ENCODE measurements around the gene SSTR5.

The SSTR5 gene

DNA sequence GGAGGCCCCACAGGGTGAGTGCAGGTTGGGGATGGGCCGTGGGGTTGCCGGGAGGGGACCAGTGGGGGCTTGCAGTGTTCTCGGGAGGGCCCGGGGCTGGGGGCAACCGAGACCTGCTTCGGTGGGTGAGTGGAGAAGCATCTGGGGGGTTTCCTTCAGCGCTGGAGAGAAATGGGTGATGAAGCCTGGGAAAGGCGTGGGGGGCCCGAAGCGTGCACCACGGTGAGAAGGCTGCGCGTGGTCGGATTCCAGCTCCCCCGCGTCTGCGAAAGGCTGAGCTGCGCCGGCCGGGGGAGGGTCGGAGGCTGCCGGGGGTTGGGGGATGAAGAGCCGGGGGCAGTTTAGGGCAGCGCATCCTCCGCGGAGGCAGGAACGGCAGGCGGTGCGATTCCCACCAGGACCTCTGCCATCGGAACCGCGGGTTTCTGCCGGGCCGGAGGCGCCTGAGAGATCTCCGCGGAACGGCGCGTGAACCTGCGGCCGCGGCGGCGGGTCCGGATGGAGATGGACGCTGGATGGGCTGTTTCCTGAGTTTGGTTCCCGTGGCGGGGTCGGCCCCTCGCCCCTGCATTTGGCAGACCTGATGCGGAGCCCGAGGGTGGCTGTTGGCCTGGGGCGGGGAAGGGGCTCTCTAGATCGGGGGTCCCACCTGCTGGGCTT is 6.9 kb upstream of the SSTR5 start:
- H3K27ac ChIP-seq, result no peak overlapping the region
- TF ChIP-seq, protein P1, sequence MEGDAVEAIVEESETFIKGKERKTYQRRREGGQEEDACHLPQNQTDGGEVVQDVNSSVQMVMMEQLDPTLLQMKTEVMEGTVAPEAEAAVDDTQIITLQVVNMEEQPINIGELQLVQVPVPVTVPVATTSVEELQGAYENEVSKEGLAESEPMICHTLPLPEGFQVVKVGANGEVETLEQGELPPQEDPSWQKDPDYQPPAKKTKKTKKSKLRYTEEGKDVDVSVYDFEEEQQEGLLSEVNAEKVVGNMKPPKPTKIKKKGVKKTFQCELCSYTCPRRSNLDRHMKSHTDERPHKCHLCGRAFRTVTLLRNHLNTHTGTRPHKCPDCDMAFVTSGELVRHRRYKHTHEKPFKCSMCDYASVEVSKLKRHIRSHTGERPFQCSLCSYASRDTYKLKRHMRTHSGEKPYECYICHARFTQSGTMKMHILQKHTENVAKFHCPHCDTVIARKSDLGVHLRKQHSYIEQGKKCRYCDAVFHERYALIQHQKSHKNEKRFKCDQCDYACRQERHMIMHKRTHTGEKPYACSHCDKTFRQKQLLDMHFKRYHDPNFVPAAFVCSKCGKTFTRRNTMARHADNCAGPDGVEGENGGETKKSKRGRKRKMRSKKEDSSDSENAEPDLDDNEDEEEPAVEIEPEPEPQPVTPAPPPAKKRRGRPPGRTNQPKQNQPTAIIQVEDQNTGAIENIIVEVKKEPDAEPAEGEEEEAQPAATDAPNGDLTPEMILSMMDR (conservative IDR thresholded peaks at IDR 0.05), result no peak

DNA sequence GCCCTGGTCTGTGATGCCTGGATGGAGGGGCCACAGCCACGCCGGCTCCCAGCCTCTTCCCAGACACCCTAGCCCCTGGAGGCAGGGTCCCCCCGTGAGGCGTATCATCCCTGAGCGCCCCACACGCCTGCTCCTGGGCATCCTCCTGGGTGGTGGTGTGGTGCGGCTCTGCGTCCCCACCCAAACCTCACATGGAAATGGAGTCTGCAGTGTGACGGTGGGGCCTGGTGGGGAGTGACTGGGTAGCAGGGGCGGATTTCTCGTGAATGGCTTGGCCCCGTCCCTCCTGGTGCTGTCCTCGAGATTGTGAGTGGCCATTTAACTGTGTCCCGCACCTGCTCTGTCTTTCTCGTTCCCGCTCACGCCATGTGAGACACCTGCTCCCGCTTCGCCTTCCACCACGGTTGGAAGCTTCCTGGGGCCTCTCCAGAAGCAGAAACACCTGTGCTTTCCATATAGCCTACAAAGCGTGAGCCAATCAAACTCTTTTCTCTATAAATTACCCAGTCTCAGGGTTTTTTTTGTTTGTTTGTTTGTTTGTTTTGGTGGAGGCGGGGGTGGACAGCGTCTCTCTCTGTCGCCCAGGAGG is 5.9 kb upstream of the SSTR5 start:
- peak overlapping the region; percentile 46; the same call in 1 of the 2 replicates for H3K27ac ChIP-seq
- TF ChIP-seq, protein P1 (conservative IDR thresholded peaks at IDR 0.05), result no peak

DNA sequence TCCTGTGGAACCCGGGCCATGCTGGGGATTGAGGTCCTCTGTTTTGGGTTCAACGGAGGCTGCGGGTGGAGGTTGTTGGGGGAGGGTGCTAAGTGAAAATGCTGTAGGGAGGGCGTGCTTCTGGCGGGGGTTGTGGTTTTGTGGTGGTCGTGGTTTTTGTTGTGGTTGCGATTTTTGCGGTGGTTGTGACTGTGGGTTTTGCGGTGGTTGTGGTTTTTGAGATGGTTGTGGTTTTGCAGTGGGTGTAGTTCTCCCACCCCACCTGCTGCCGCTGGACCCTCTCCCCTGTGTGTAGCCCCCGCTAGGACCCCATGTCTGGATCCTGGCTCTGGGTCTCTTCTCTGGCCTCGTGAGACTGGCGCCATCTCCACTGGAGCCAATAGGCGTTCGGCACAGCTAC is 4.9 kb upstream of the SSTR5 start:
- peak overlapping the region; percentile 46; the same call in 1 of the 2 replicates for H3K27ac ChIP-seq
- TF ChIP-seq, protein P1 (conservative IDR thresholded peaks at IDR 0.05), result no peak

DNA sequence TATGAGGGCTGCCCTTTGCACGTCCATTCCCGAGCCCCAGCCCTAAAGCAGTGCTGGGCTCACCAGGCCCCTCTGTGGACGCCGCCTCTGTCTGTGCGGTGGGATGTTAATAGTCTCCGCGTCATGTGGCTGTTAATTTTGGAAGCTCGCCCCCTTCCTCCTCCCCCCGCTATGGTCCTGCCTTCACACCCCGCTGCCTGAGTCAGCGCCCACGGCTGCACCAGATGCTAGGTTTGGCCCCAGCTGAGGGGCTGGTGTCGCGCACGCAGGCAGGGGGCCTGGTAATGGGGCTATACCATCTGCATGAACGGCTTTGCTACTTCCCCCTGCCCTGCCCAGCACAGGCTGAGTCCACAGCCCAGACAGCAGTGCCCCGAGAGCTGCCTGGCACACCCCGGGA is 4.1 kb upstream of the SSTR5 start:
- TF ChIP-seq, protein P1 (conservative IDR thresholded peaks at IDR 0.05), result no peak
- peak overlapping the region; percentile 46; the same call in 1 of the 2 replicates for H3K27ac ChIP-seq

DNA sequence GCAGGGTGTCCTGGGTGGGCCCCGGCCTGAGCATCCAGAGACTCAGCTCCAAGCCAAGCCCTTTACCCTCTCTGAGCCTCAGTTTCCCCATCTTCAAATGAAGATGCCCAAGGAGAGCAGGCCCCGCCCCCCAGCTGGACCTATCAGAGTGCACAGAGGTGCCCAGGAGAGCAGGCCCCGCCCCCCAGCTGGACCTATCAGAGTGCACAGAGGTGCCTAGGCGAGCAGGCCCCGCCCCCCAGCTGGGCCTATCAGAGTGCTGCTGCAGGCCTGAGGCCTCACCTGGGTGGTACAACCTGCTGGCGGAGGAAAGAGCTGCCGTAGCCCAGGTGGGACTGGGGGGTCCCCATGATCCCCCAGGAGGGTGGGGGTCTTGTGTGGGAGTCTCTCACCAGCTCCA is 3.4 kb upstream of the SSTR5 start:
- TF ChIP-seq, protein P1 (conservative IDR thresholded peaks at IDR 0.05), result no peak
- H3K27ac ChIP-seq, result peak overlapping the region; percentile 69; the same call in 1 of the 2 replicates

DNA sequence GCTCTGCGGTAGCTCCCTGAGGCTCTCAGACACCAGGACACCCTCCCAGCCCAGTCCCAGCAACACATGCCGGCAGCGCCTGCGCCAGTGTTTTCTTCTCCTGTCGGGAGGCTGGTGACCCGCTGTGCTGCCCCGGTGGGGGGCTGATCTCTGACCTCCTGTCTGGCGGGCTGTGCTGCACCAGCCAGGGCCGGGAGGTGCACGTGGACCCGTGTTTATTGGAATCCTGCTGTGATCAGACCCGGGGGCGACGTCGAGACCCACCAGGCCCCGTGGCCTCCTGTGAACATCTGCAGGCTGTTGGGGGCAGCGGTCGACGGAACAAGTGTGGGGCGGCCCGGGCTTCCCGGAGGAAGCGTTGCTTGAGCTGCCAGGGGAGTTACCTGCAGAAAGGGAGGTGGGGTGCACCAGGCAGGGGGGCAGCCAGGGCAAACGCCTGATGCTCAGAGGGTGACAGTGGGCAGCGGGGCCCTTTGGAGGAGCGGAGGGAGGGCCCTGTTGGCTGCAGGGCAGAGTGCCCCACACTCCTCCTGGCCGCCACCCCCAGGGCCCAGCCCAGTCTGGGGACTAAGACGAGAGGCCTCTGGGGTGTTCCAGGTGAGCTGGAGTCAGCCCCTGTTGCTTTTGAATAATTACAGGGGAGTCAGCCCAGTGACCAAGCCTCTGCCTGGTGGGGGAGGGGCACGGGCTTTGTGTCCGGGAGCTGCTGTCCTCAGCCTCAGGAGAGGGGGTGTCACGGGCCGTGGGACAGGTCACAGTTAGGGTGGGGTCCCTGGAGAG is 2.3 kb upstream of the SSTR5 start:
- H3K27ac ChIP-seq, result peak overlapping the region; percentile 69
- TF ChIP-seq, protein P1 (conservative IDR thresholded peaks at IDR 0.05), result no peak

DNA sequence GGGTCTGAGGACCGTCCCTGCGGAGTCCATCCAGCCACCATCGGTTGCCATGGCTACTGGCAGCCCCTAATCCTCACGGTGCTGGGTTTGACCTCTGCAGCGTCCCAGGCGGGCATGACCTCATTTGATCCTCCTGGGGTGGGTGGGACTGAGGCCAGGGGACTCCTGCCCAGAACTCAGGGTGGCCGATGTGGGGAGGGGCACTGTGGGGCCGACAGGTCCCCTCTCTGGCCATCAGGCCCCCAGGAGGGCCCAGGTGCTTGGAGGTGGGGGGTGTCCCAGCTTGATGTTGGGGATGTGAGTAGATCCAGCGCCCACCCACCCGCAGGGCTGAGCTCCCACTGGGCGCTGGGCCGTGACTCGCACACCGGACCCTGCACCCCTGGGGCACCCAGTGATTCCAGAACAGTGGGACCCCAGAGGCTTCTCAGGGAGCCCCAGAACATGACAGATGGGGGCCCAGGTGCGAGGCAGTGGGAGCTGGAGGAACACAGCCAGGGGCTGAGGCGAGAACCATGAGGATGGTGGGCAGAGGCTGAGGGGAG is 1.6 kb upstream of the SSTR5 start:
- peak overlapping the region; percentile 69 for H3K27ac ChIP-seq
- TF ChIP-seq, protein P1 (conservative IDR thresholded peaks at IDR 0.05), result no peak

Data from VCaP (cell line).